AG09319 (cell line): Measurements from ENCODE around the gene ASH1L.
"Not testable (repeated sequence)": the region's sequence is repeated elsewhere in the genome, so short reads cannot be mapped to it uniquely, and the experiment has no call there.

Experiments
- DNase-seq: peaks from one replicate; pipeline ENCODE4 v3.0.0-alpha.2; 2010; ENCODE audit warnings: low read depth; ENCODE audit errors: extremely low read depth
- TF ChIP-seq, protein P1 (sequence below): IDR thresholded peaks from 2 replicates; pipeline ENCODE4 v1.5.1; 2011; ENCODE audit warnings: low read depth, mild to moderate bottlenecking, inconsistent platforms, low read length, moderate library complexity

Gene ASH1L

DNA sequence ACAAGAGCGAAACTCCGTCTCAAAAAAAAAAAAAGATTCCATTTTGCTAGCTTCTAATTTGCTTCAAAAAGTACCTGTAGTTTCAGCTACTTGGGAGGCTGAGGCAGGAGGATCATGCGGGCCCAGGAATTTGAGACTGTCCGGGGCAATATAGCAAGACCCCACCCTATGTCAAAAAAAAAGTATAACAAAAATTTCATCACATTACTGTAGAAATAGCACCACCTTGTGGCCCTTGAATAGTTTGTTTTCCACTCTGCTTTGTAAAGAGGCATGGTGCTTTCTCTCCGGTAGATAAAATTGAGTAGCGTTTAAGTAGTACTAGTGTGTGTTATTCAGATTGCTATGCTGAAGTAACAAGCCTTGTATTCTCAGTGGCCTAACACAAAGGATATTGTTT lies 29.2 kb upstream of the ASH1L start:
- TF ChIP-seq, protein P1, sequence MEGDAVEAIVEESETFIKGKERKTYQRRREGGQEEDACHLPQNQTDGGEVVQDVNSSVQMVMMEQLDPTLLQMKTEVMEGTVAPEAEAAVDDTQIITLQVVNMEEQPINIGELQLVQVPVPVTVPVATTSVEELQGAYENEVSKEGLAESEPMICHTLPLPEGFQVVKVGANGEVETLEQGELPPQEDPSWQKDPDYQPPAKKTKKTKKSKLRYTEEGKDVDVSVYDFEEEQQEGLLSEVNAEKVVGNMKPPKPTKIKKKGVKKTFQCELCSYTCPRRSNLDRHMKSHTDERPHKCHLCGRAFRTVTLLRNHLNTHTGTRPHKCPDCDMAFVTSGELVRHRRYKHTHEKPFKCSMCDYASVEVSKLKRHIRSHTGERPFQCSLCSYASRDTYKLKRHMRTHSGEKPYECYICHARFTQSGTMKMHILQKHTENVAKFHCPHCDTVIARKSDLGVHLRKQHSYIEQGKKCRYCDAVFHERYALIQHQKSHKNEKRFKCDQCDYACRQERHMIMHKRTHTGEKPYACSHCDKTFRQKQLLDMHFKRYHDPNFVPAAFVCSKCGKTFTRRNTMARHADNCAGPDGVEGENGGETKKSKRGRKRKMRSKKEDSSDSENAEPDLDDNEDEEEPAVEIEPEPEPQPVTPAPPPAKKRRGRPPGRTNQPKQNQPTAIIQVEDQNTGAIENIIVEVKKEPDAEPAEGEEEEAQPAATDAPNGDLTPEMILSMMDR: peak; percentile 43
- DNase-seq: peak; percentile 34

DNA sequence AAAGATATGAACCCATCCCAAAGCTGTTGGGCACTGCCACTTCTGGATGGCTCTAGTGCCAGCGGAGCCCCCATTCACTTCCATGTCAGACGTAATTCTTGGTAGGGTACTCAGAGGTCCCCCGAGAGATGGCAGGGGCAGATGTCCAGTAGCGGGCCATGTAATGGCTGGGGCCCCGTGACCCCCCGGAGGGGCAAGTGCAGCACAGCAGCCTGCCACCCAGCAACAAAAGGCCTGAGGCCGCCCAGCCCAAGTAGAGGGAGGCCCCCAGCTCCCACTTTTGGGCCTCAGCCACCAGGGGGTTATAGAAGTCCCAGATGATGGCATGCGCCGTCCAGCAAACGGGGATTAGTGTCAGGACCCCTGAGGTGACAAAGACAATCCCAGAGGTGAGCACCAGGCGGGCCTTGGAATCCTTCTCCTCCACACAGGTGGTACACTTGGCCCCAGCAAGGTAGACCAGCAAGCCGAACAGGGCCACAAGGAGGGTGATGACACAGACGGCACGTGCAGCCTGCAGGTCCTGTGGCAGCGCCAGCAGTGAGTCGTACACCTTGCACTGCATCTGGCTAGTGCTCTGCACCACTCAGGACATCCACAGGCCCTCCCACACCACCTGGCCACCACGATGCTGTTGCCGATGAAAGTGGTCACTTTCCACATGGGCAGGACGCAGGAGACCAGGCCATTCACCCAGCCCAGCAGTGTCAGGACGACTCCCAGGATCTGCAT lies 28.1 kb upstream of the ASH1L start:
- not testable (repeated sequence) for DNase-seq

DNA sequence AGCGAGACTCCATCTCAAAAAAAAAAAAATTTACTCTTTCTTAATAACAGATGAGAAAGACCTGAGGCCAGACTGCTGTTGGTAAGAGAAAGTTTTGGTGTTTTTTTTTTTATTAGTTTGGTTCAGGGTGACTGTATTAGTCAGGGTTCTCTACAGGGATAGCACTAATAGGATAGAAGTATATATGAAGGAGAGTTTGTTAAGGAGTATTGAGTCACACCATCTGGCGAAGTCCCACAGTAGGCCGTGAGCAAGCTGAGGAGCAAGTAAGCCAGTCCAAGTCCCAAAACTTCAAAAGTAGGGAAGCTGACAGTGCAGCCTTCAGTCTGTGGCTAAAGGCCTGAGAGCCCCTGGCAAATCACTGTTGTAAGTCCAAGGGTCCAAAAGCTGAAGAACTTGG lies 26.7 kb upstream of the ASH1L start:
- not testable (repeated sequence) for DNase-seq

DNA sequence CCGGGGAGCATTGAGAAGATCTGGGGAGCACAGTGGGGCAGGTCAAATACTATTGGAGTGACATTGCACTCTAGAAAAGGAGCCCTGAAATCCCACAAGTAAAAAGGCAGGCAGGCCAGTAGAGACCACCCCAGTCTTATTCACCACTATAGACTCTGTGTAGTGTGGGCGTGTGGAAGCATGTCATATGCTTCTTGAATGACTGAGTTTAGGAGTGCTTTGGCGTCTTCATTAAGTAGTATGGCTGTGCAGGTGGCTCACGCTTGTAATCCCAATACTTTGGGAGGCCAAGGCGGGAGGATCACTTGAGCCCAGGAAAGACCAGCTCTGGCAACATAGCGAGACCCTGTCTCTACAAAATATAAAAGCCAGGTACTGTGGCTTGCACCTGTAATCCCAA lies 21.2 kb upstream of the ASH1L start:
- not testable (repeated sequence) for DNase-seq

DNA sequence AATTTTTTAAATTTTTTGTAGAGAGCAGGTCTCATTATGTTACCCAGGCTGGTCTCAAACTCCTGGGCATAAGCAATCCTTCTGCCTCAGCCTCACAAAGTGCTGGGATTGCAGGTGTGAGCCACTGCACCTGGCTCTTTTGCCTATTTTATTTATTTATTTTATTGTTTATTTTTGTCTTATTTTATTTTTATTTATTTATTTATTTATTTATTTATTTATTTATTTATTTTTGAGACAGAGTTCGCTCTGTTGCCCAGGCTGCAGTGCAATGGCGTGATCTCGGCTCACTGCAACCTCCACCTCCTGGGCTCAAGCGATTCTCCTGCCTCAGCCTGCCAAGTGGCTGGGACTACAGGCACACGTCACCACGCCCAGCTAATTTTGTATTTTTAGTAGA lies 13.0 kb upstream of the ASH1L start:
- not testable (repeated sequence) for DNase-seq

DNA sequence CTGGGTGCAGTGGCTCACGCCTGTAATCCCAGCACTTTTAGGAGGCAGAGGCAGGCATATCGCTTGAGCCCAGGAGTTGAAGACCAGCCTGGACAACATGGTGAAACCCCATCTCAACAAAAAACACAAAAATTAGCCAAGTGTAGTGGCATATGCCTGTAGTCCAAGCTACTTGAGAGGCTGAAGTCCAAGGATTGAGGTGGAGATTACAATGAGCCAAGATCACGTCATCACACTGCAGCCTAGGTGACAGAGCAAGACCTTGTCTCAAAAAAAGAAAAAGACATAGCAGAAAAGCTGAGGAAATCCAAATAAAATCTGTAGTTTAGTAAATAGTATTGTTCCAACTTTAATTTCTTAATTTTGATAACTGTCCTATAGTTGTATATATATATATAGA lies 11.5 kb upstream of the ASH1L start:
- TF ChIP-seq, protein P1: no peak
- no peak for DNase-seq

DNA sequence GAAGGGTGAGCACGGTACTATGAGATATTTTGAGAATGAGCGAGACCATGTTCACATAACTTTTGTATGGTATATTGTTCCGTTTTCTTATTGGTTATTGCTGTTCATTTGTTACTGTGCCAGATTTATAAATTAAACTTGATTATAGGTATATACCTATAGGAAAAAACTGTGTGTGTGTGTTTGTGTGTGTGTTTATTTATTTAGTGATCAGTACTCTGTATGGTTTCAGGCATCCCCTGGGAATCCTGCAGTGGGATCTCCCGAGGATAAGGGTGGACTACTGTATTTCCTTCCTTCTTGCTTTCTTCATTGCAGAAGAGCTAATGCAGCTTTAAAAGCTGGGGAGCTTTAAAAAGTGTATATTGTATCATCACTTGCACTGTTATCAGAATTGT lies 8.0 kb upstream of the ASH1L start:
- DNase-seq: no peak
- TF ChIP-seq, protein P1: no peak

DNA sequence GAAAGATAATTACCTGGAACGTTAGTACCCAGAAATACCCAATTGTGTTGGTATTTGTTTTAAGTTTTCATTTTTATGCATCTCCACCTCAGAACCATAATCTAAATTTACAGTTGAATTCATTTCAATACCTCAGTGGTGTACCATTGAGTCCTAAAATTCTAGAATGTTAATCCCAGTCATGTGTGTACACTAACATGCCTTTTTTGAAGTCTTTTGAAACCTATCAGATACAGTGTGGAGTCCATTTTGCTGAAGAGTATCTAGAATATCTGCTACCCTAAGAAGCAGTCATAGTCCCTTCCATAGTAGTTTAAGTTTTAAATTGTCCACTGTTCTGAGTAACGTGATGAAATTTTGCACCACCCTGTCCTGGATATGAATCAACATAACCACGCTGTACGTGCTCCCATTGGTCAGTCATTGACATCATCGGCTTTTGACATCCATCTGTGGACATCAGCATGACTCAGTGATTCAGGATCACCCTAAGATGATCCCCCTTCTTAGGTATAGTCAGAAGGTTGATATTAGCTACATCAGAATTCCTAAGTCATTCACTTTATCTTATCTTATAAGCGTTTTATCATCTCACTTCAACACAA lies 7.5 kb upstream of the ASH1L start:
- TF ChIP-seq, protein P1: no peak
- no peak for DNase-seq

DNA sequence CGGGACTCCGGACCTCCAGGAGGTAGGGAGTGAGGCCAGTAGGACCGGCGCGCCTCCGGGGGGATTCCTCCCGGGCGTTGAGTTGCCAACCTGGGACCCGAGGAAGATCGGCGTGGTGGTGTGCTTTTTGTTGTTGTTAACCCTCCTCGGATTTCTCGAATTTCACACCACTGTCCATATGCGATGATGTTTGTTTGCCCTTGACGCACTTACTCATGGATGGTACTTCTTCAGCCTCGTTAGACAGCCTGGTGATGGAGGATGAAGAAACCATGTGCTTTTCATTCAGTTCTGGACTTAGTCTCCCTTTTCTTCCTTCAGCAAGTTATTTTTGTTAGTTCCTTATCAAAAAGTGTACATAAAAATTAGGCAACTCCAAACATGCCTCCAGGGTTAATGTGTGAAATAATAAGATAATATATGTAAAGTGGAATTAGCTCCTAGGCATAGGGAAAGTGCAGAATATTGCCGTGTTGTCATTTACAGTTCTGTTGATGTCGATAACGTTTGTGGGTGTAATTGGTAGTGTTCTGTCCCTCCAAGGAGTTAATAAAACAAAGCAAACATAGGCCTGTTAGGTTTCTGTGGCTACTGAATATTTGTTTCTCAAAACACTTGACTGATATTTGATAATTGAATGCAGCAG lies 897 bp upstream of the ASH1L start:
- not testable (repeated sequence) for DNase-seq

DNA sequence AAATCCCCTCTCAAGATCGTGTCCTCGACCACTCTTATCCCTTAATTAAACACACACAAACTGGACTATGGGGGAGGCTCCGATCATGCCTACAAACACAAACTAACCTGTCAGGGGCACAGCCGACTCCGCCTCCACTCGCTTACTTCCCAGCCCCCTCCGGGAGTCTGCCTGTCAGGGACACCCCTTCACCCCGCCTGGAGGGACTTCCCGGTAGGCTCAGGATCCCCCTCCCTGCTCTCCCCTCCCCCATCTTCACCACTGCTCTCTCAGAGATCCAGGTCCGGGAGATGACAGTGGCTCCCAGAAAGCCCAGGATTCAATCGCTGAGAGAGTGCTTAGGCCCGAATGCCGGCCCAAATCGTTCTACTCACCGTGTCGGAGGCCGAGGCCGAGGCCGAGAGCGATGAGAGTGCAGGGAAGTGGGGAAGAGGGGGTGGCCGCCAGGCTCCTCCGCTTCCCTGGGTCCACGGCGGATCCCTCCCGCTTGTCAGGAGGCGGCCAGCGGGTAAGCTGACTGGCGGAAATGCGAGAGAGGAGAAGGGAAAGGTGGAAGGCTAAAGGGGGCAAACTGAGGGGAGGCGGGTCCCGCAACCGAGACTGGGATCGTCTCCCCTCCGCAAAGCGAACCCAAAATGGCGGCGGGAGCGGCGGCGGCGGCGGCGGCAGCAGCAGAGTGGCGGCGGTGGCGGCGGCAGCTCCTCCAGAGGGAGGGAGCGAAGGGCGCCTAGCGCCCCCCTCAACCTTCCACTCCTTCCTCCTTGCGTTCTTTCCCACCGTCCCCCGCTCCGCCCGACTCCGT lies 623 bp downstream of the ASH1L start:
- peak; percentile 12 for DNase-seq
